Heart right ventricle (tissue), 16 donors: ENCODE results near the gene PPBP. TPM values are rescaled to one million over a fixed set of nuclear protein-coding genes. Genes with fewer than 3 reads are reported as not detected.
"Not testable (repeated sequence)": the region's sequence is repeated elsewhere in the genome, so short reads cannot be mapped to it uniquely, and the experiment has no call there.

ENCODE experiments used
- ATAC-seq, 8 donors: fragments of 200-7000 bp; cut with Tn5 transposase; one replicate each; pipeline ENCODE4 v1.9.1; 2020; ENCODE audit warnings: mild to moderate bottlenecking in 8 of 8, moderate library complexity in 8 of 8, moderate number of reproducible peaks in 1 of 8
- DNase-seq, 2 donors: peaks; one replicate each; pipeline ENCODE4 v3.0.0-alpha.2; 2020
- H3K27ac ChIP-seq, 10 donors: fragments of 200-600 bp; sonication (generic) in 2 of 10; one replicate each; pipeline versions ENCODE4 v1.5.0 to v1.8.0; 2020 to 2022; ENCODE audit warnings: mild to moderate bottlenecking in 3 of 10
- H3K27me3 ChIP-seq, 7 donors: fragments of 200-600 bp; one replicate each; pipeline ENCODE4 v1.8.0; 2021 to 2022; ENCODE audit warnings: mild to moderate bottlenecking in 2 of 7
- H3K36me3 ChIP-seq, 9 donors: fragments of 200-600 bp; sonication (generic) in 1 of 9; one replicate each; pipeline versions ENCODE4 v1.5.0 to v1.8.0; 2020 to 2022; ENCODE audit warnings: mild to moderate bottlenecking in 2 of 9
- H3K4me1 ChIP-seq, 9 donors: fragments of 200-600 bp; sonication (generic) in 1 of 9; one replicate each; pipeline versions ENCODE4 v1.5.0 to v1.8.0; 2020 to 2022; ENCODE audit warnings: mild to moderate bottlenecking in 4 of 9
- H3K4me3 ChIP-seq, 10 donors: fragments of 200-600 bp; sonication (generic) in 2 of 10; one replicate each; pipeline versions ENCODE4 v1.5.0 to v1.8.0; 2020 to 2022; ENCODE audit warnings: mild to moderate bottlenecking in 7 of 10, moderate library complexity in 2 of 10
- H3K9me3 ChIP-seq, 11 donors: fragments of 200-600 bp in 10 of 11; sonication (generic) in 2 of 11; one replicate each; pipeline versions ENCODE4 v1.5.0 to v1.8.0; 2013 to 2022; ENCODE audit warnings: mild to moderate bottlenecking in 2 of 11, control low read depth in 1 of 11, moderate library complexity in 1 of 11
- CTCF ChIP-seq, 9 donors: fragments of 200-600 bp; sonication (generic) in 2 of 9; IDR thresholded peaks; one replicate each; pipeline versions ENCODE4 v1.5.0 to v1.8.0; 2021 to 2022; ENCODE audit warnings: antibody characterized with exemption in 9 of 9, mild to moderate bottlenecking in 5 of 9, moderate library complexity in 1 of 9
- WGBS, 2 donors: extraction: QIAGEN DNeasy Blood & Tissue Kit; methylation state at CpG; one replicate each; pipeline ENCODE4 v1.1.7; 2013; ENCODE audit warnings: inconsistent platforms in 1 of 2; 5-methylcytosine and 5-hydroxymethylcytosine counted together
- intact Hi-C, 10 donors: fragments of 100-400 bp; cut with DNase I; formaldehyde crosslinking; loops; one replicate each; pipeline versions ENCODE4 v1.11.1 to v1.14.2; 2022
- polyA plus RNA-seq, 2 donors: library from polyadenylated mRNA; stranded (reverse); fragments of 200-250 nt; gene quantifications; one replicate each; pipeline ENCODE4 v1.2.3, GENCODE V29; 2013
- total RNA-seq, 10 donors: library from RNA; stranded (reverse); fragmentation: NEBNext Ultra II Directional in 3 of 10; extraction: Animal tissue kit (Norgen Biotek cat#: 25700) in 3 of 10; gene quantifications; one replicate each; pipeline versions ENCODE4 v1.2.1 to v1.2.4, GENCODE V29; 2021 to 2023
- donor health status: Arrhythmogenic right ventricular cardiomyopathy.
- donor health status: ischemic (EF 13 %, LVEDD 7.1; RV severe dilation, severe dysfunction).
- donor health status: healthy with polysubstance abuse.
- donor health status: DM: no; HTN: yes; CAD: no.
- donor health status: DM: no; HTN: no; CAD: no.
- donor health status: ischemic (EF 25% LVEDD 6.9; RV normal size, moderate dysfunction).
- donor health status: ischemic (EF 25% LVEDD 5.7; RV mildly dilated, moderate dysfunction).
- donor health status: healthy.
- donor health status: DM: yes; HTN: yes; CAD: no.
- donor health status: Ischemic cardiomyopathy.
- donor health status: ischemic (EF 35%, LVEDD 5.7; RV mildly dilated, moderate dysfunction).
- donor health status: nonischemic (EF 11% LVEDD 7.7; RV severe dilation, severe dysfunction).
- donor health status: DM: yes; HTN: yes; CAD: no.
- donor health status: PGD.
- donor health status: ischemic (EF 29% LVEDD 5.4; RV normal size, mild dysfunction).
- donor health status: nonischemic (EF 23%, LVEDD 6.1; RV moderate dilation, normal function).

The PPBP gene
- total and polyA plus RNA-seq, 12 donors = 0.42 to 1.5 (median 0.54) TPM; not detected in 4

GRCh38 chr4:73967866-73968265 is 20.1 kb downstream of the PPBP start:
- no peak for DNase-seq
- H3K27me3 ChIP-seq = peaks cover 0 to 12% (median 0%) of the 10 kb centered on the region in 7 donors
- peaks cover 0 to 33% (median 20%) of the 10 kb centered on the region in 11 donors for H3K9me3 ChIP-seq
- no peaks in the 10 kb centered on the region for H3K4me1 ChIP-seq
- intact Hi-C loops = no loop called here
- no peak for ATAC-seq
- no peak for TF ChIP-seq CTCF (IDR thresholded peaks at IDR 0.05)
- H3K4me3 ChIP-seq = no peak overlapping the region
- no peak overlapping the region for H3K27ac ChIP-seq
- no peaks in the 10 kb centered on the region for H3K36me3 ChIP-seq

- Histone ChIP-seq H3K4me1 (no peaks in the 10 kb centered on the region), H3K9me3 (peaks cover 0 to 21% (median 9%) of the 10 kb centered on the region in 11 donors), H3K4me3 (no peak overlapping the region), H3K27ac (no peak overlapping the region), H3K36me3 (no peaks in the 10 kb centered on the region), H3K27me3 (peaks cover 0 to 12% (median 0%) of the 10 kb centered on the region in 7 donors)
- intact Hi-C loops = no loop called here
- ATAC-seq (no peak), DNase-seq (no peak)
- peak in 4 of 9 donors; percentile 7 to 16 (median 11) for TF ChIP-seq CTCF (IDR thresholded peaks at IDR 0.05)
- 49 to 52% methylated on average over 7 of the region's 7 CpGs for WGBS, 2 donors
These were observed 23.0 kb downstream of the PPBP start for GRCh38 chr4:73964862-73965611.

- H3K9me3 ChIP-seq = peaks cover 0 to 37% (median 16%) of the 10 kb centered on the region in 11 donors
- no peak overlapping the region for H3K4me3 ChIP-seq
- H3K27me3 ChIP-seq = peaks cover 0 to 12% (median 0%) of the 10 kb centered on the region in 7 donors
- no peaks in the 10 kb centered on the region for H3K36me3 ChIP-seq
- H3K4me1 ChIP-seq = no peaks in the 10 kb centered on the region
- ATAC-seq = no peak
- no peak overlapping the region for H3K27ac ChIP-seq
- no peak for TF ChIP-seq CTCF (IDR thresholded peaks at IDR 0.05)
- WGBS, 2 donors = 59 to 71% methylated on average over 2 of the region's 2 CpGs
- no peak for DNase-seq
- intact Hi-C loops = no loop called here
These were observed 25.3 kb downstream of the PPBP start for GRCh38 chr4:73962724-73963123.

- ATAC-seq, H3K36me3 ChIP-seq, H3K27ac ChIP-seq, DNase-seq, intact Hi-C loops, H3K4me3 ChIP-seq, H3K4me1 ChIP-seq, H3K27me3 ChIP-seq: not testable (repeated sequence)
- WGBS, 2 donors = 94 to 100% methylated on average over 1 of the region's 1 CpG
- H3K9me3 ChIP-seq = peaks cover 0 to 49% (median 16%) of the 10 kb centered on the region in 11 donors
These were observed 28.9 kb downstream of the PPBP start for GRCh38 chr4:73959041-73959440.

- intact Hi-C loops = no loop called here
- no peak for DNase-seq
- Histone ChIP-seq H3K9me3 (peaks cover 0 to 16% (median 0%) of the 10 kb centered on the region in 11 donors), H3K36me3 (no peaks in the 10 kb centered on the region), H3K4me1 (peaks cover 0 to 2% (median 0%) of the 10 kb centered on the region in 9 donors), H3K27ac (no peak overlapping the region), H3K4me3 (no peak overlapping the region), H3K27me3 (peaks cover 0 to 1% (median 0%) of the 10 kb centered on the region in 7 donors)
- no peak for TF ChIP-seq CTCF (IDR thresholded peaks at IDR 0.05)
- no peak for ATAC-seq
- 87 to 92% methylated on average over 3 of the region's 3 CpGs for WGBS, 2 donors
These were observed 35.6 kb downstream of the PPBP start for GRCh38 chr4:73952352-73952751.

GRCh38 chr4:73950376-73950920 is 37.5 kb downstream of the PPBP start:
- H3K4me1 ChIP-seq, ATAC-seq, DNase-seq, H3K27ac ChIP-seq, H3K4me3 ChIP-seq, H3K36me3 ChIP-seq, intact Hi-C loops: not testable (repeated sequence)
- WGBS, 2 donors = 47 to 50% methylated on average over 8 of the region's 8 CpGs
- H3K27me3 ChIP-seq = peaks cover 0 to 19% (median 10%) of the 10 kb centered on the region in 7 donors
- H3K9me3 ChIP-seq = peaks cover 0 to 12% (median 0%) of the 10 kb centered on the region in 11 donors
